HG03469 (cell line): ENCODE results near the gene CAPN5.

Experiments used
- ATAC-seq: cut with Tn5 transposase; IDR thresholded peaks from one replicate; pipeline ENCODE4 v1.9.1; 2021; ENCODE audit warnings: mild to moderate bottlenecking, moderate library complexity, moderate number of reproducible peaks; ENCODE audit not compliant: unreplicated experiment

The CAPN5 gene

DNA sequence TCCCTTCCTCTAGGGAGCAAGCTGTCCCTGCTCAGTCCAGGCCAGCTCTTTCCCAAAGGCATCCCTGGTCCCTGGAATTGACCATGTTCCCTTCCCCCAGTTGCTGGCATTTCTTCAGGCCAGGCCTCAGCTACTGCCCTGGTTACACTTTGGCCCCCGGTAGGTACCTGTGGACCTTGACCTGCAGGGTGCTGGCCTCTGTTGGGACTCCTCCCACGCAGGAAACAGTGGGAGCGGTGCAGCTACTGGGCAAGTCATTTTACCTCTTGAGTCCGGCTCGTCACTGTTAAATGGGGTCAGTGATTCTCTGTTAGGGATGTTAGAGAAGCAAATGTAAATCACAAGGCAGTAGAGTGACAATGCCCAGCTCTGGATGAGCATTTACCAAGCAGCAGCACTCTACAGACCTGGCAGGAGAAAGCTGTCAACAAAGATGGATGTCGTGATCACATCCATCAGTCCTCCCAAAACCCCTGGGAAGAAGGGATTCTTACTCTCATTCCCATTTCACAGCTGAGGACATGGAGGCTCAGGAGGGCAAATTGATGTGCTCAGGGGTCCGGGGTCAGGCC is 78.2 kb downstream of the CAPN5 start:
- ATAC-seq, result no peak

DNA sequence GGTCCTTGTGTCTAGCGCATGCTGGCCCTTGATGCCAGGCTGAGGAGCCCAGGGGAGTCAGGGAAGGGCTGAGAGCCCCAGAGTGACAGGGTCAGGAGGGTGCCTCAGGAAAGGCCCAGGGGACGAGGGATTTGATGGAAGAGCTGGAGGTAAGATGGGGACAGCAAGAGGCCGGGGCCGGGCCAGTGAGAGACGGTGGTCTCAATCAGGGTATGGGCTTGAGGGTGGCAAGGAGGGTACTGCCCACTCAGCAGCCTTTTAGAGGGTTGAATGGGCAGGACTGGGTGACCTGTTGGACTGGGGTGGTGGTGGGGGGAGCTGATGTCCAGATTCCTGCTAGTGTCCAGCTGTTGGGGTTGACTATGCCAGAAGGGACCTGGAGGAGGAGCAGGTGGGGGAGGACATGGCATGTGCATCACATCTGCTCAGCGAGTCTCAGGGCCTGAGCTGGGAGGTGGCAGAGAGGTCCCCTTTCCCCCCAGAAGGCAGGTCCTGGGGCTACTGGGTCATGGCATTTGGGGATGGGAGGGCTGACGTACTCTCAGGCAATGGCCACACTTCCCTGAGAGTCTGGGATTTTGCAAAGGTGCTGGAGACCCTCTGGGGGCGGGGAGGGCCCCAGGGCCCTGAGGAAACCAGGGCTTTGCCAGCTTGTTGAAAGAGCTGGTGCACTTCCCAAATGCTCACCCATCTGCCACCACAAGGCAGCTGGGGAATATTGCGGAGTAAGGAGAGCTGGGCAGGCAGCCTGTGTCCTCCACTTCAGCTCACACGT is 79.7 kb downstream of the CAPN5 start:
- ATAC-seq, result no peak

DNA sequence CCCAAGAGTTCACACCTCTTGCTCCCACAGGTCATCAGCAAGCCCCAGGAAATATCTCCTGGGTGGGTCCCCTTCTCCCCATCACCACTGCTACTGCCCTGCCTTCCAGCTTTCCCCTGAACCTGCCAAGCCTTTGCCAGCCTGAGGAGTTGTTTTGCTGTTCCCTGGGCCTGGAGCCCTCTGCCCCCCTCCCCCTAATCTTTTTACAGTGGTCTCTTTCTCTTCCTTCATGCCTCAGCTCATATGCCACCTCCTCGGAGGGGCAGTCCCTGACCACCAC is 80.2 kb downstream of the CAPN5 start:
- ATAC-seq, result no peak

DNA sequence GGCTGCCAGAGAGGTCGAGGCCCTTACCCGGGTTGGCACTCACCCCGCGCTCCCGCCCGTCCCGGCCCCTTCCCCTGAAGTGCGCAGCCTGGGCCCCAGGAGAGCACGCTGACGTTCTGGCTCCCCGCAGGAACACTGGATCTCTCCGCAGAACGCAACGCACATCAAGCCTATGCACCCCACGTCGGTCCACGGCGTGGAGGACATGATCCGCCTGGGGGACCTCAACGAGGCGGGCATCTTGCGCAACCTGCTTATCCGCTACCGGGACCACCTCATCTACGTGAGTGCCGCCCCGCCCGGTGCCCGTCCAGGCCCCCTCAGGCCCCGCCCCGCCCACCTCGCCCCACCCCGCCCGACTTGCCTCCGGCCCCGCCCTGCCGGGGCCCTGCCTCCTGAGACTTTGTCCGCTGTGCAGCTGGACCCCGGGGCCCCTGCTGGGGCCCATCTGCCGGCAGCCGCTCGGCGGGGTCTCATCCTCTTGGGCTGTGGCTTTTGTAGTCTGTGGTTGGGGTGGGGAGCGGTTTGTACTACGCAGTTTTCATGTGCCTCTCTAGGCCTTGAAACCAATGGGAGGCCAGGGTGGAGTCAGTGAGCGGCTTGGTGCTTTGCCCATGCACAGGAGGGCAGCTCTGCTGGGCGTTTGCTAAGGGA is 81.0 kb downstream of the CAPN5 start:
- no peak for ATAC-seq

GRCh38 chr11:77148963-77149715 is 82.4 kb downstream of the CAPN5 start:
- no peak for ATAC-seq

- ATAC-seq, result no peak
Observed at GRCh38 chr11:77149716-77150392, 83.1 kb downstream of the CAPN5 start.

DNA sequence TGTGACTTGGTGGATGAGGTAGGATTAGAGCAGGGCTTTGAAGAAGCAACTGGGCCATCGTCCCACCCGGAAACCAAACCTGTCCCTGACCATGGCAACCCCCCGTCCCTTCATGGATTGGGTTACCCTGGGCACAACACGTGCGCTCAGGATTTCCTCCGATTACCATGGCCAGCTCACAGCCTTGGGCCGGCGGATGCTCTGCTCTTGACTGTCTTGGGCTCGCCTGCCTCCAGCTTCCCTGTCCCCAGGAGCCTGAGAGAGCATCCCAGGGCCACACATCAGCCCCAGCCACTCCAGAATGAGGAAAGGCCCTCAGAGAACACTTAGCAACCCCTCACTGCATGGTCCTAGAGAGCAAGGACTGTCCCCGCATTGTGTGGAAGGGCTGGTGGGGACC is 84.1 kb downstream of the CAPN5 start:
- no peak for ATAC-seq

GRCh38 chr11:77151804-77152509 is 85.2 kb downstream of the CAPN5 start:
- ATAC-seq, result no peak

- ATAC-seq, result no peak
Observed at GRCh38 chr11:77152846-77153245, 86.1 kb downstream of the CAPN5 start.

GRCh38 chr11:77153276-77154185 is 86.8 kb downstream of the CAPN5 start:
- no peak for ATAC-seq

GRCh38 chr11:77154381-77155081 is 87.8 kb downstream of the CAPN5 start:
- no peak for ATAC-seq

DNA sequence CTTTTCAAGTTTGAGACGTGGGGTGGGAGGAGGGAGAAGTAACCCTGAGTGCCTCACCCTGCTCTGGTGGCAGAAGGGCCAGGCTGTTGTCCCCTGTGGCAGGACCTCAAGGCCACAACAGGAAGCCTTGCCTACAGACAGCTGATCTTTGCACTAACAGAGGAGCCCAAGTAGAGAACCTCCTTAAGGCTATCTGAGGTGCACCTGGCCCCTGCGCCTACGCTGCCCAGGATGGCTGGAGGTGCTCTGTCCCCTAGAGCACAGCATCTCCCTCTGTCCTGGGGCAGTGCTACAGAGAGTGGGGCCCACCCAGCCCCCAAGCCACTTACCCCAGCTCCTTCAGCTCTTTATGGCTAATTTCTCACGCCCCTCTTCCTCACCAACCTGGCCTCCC is 88.3 kb downstream of the CAPN5 start:
- no peak for ATAC-seq

DNA sequence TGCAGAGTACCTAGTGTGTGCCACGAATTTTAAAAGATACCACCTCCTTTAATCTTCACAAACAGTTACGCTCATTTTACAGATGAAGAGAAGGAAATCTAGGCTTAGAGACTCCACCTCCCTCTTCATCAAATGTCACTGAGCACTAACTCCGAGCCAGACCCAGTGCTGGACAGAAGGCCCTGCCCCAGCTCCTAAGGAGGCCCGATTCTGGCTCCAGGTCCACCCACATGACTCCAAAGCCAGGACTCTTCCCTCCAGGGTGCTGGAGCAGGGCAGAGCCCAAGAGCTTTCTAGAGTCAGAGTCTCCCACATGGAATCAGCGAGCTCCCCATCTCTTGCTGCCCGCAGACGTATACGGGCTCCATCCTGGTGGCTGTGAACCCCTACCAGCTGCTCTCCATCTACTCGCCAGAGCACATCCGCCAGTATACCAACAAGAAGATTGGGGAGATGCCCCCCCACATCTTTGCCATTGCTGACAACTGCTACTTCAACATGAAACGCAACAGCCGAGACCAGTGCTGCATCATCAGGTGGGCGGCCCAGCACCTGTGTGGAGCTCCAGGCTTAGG is 88.9 kb downstream of the CAPN5 start:
- no peak for ATAC-seq

- no peak for ATAC-seq
Observed at GRCh38 chr11:77156396-77157195, 89.8 kb downstream of the CAPN5 start.

DNA sequence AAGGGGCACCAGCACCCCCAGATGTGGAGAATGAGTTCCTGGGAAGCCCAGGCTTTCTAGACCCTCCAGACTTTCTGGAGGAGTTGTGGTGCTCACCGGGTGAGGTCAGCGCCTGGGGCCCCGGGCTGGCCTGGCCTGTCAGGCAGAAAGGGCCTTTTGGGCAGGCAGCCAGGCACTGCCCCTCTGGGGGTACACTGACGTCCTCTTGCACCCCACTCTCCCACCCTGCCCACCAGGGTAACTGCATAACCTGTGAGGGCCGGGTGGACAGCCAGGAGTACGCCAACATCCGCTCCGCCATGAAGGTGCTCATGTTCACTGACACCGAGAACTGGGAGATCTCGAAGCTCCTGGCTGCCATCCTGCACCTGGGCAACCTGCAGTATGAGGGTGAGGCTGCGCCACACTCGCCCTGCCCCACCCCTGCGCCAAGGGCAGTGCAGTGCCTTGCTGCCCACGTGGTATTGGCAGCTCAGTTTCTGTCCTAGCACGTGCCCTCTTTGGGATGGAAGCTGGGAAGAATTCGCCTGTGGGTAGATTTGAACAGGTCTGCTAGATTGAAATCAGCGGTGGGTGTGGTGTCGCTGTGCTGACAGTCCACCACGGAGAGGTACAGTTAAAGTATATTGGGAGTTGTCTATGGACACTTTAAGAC is 91.4 kb downstream of the CAPN5 start:
- ATAC-seq, result no peak

DNA sequence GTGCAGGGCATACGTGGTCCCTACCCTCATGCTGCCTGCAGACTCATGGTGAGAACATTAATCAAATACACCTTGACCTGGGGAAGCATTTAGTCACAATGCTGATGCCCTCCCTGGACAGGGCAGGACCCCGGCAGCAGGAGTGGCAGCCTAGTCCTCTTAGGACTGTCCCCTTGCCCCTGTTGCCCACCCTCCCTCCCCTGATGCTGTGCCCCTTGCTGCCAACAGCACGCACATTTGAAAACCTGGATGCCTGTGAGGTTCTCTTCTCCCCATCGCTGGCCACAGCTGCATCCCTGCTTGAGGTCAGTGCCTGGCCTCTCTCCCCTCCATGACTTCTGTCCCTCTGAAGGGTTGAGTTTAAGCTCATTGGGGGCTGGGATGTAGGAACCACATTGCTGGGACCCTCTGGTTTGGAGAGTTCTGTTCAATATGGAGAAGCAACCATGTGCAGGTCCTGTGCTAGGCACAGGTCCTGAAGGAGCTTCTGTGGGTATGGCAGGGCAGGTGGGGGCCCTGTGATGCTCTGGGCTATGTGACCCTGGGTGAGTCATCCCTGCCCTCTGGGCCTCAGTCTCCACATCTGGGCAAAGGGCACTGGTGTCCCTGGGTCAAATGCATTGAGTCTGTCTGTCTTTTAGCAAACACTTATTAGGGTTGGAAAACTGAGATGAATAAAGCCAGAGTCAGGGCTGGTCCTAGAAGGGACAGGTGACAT is 92.6 kb downstream of the CAPN5 start:
- no peak for ATAC-seq
